ENCODE data around the gene ITPRIPL1.

DNA sequence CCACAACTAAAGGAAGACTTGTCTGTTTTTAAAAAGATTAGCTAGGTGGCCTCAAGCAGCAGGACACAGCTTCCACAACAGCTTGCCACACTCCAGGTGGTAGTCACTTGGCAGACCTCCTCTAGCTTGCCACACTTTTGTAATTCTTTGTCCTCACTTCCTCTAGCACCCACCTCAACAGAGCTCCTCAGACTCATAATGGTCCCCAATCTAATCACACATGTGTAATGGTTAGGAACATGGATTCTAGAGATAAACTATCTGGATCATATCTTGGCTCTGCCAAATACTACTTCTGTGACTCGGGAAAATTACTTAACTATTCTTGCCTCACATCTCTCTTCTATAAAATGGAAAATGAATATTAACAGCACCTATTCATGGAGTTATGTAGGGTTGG lies 23.3 kb upstream of the ITPRIPL1 start:
- TF ChIP-seq, protein P1, sequence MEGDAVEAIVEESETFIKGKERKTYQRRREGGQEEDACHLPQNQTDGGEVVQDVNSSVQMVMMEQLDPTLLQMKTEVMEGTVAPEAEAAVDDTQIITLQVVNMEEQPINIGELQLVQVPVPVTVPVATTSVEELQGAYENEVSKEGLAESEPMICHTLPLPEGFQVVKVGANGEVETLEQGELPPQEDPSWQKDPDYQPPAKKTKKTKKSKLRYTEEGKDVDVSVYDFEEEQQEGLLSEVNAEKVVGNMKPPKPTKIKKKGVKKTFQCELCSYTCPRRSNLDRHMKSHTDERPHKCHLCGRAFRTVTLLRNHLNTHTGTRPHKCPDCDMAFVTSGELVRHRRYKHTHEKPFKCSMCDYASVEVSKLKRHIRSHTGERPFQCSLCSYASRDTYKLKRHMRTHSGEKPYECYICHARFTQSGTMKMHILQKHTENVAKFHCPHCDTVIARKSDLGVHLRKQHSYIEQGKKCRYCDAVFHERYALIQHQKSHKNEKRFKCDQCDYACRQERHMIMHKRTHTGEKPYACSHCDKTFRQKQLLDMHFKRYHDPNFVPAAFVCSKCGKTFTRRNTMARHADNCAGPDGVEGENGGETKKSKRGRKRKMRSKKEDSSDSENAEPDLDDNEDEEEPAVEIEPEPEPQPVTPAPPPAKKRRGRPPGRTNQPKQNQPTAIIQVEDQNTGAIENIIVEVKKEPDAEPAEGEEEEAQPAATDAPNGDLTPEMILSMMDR (conservative IDR thresholded peaks at IDR 0.05), result no peak
- no peak for TF ChIP-seq ZFX (IDR thresholded peaks at IDR 0.05)

All from C4-2B (cell line).